ENCODE measurements around the gene TOR1AIP2.
"Not testable (repeated sequence)": the region's sequence is repeated elsewhere in the genome, so short reads cannot be mapped to it uniquely, and the experiment has no call there.

TOR1AIP2 gene

DNA sequence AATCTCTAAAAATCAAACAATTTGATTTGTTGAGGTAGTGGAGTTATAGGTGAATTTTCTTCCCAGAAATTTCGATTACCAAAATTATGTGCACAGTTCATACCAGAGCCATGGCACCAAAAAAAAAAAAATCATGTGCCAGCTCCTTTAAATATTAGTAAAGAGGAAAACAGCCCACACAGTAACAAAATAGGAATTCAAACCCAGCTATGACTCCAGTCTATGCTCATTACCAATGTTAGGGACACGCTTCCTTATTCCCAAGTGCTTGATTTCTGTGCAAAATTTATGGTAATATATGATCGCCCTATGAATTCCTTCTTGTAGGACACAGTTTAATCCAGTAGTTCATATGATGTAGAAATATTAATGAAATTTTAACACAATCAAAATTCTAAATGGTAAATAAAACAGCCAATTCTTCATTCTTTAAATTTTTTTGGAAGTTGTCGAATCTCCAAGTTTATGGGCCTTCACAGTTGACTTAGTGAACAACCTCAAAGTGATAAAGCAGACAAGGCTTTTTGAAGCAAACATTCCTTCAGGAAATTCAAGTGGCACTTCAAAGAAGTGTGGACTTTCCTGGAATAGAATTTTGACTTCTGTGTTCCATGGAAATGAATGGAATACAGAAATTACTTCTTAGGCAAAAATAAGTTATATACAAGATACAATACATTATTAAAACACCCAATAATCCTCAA is 1.9 kb downstream of the TOR1AIP2 start:
- DNase-seq (ENCODE audit: low read depth): no peak

DNA sequence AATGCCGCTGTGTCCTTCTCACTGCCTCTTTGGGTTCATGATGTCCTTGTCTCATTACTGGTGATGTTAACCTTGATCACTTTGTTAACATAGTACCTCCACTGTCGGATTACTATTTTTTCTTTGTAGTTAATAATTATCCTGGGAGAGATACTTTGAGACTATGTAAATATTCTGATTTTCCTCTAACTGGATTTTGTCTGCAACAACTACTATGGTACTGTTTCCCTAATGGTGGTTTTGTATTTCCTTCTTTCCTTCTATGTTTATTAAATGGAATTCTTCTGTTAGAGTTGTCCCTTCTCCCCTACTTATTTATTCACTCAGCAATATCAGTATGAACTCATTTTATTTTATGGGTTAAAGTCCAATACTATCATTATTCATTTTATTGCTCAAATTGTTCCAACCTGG is 4.2 kb downstream of the TOR1AIP2 start:
- no peak for DNase-seq (ENCODE audit: low read depth)

DNA sequence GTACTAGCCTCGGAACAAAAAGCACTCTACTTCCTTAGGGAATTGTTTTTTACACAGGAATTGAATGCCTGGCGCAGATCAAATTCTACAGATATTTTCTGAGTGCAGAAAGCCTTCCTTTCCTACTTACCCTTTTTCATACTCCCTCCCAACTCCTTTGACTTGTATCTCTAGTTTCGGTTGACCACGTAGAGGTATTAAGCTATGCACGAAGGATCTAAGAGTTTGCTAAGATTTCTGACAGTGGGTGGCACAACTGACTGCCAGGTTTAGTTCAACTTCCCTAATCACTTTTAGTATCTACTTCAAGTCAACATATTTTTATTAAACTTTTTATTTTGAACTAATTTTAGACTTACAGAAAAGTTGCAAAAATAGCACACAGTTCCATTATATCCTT is 5.0 kb downstream of the TOR1AIP2 start:
- no peak for DNase-seq (ENCODE audit: low read depth)

DNA sequence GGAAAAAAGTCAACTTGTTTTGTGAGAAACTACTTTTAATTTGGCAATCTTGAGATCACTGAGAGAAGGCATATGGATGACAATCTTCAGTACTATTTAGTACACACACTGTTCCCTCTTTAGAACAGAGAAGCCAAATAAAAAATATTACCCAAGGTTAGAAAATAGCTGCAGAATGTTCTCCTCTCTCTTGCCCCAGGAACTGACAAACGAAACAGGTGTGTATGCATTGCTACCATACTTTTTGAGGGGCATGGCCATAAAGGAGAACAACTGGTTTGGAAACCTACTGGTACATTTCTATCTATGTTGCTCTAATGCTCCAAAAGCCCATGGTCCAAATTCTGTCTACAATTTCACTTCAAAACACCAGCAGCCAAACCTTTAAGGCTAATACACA is 5.7 kb downstream of the TOR1AIP2 start:
- DNase-seq (ENCODE audit: low read depth): no peak

DNA sequence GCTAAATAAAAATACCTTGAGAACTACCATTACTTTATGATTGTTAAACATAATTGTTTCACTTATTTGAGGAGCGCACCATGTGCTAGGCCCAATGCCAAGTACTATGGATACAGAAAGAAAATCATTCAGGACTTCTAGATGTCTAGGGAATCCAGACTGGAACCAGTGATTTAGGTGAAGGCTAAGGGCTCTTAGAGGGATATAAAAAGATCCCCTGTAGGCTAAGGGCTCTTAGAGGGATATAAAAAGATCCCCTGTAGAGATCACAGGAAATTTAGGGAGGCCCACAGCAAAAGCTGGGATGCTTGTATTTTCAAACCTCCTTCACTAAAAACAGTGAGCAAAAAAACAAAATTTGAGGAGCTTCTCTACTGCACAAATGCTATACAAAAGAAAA is 6.7 kb downstream of the TOR1AIP2 start:
- DNase-seq (ENCODE audit: low read depth): no peak

DNA sequence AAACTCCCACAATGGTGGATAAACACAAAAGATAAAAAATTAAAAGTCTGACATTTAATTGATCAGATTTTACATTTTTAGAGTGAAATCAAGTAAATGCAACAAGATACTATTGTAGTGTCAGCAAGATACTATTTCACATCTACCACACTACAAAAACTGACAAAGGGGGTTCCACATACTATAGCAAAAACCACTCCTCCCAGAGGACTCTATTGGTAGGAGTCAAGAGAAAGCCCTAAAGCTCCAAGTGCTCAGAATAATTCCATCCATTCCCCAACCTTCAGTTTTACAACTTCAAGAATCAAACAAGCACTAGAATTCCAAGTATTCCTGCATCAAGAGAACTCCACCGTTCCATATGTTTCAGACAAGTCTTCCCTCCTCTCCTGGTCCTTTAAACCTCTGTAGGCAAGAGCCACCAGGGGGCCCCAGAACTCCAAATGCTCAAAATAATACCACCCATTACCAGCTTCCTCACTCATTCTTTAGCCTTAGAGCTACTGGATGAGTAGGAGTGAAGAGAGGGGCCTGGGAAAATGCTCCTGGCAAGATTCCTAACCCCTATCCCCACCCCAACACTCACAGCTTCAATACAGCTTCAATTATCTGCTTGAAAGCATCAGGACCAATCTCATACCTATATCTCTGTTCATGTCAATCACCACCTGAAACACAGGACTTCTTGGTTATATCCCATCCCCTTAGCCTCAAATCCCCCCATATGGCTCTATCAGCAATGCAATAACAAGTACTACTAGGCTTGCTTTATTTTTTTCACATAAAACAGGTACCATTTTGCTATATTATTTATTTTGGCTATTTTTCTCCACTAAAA is 9.9 kb downstream of the TOR1AIP2 start:
- DNase-seq (ENCODE audit: low read depth): peak; percentile 5

DNA sequence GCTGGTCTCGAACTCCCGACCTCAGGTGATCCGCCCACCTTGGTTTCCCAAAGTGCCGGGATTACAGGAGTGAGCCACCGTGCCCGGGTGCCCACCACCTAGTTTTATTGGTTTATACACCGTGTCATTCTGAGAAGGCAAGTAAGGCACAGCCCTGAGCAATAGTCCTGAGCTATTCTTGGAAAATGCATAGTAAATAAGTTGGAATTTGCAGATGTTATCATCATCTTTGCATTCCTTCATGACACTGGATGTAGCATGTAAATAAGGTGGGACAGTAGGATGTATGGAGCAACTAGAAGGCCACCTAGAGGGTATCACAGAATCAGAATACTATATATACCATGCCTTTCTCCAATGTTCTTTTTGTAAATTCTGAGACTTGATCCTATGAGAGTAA is 11.0 kb downstream of the TOR1AIP2 start:
- no peak for DNase-seq (ENCODE audit: low read depth)

DNA sequence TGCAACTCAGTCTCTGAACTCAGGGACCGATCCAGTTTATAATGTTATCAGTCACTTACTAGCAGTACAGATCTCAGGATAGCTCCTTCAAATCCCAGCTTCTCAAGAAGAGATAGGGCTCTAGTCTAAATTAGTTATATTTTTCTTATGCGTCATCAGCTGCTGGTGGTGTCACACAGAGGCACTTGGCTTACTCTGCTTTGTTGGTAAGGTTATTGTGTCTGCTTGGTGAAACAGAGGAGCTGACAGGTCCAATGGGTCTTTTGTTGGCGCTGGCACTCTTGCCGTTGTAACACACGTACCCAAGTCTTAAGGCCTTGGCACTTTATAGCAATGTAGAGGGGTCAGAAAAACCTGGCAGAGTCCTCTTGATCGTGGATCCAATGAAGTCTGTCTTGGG is 12.2 kb downstream of the TOR1AIP2 start:
- no peak for DNase-seq (ENCODE audit: low read depth)

DNA sequence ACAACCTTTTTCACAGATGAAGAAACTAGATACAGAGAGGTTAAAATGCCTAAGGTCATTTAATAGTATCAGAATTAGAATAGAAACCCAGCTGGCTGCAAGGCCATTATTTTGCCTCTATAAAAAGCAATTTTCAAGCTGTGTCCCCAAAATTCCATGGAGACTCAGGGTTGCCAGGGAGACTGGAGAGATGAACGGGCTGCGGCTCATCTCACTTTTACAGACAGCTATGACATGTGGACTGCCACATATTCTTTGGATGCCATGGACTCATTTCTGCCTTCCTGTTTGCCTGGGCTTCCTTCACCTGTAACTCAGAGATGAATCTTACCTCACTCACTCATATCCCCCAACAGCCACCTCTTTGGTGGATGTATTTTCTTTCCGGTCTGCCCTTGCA is 17.0 kb downstream of the TOR1AIP2 start:
- DNase-seq (ENCODE audit: low read depth): no peak

DNA sequence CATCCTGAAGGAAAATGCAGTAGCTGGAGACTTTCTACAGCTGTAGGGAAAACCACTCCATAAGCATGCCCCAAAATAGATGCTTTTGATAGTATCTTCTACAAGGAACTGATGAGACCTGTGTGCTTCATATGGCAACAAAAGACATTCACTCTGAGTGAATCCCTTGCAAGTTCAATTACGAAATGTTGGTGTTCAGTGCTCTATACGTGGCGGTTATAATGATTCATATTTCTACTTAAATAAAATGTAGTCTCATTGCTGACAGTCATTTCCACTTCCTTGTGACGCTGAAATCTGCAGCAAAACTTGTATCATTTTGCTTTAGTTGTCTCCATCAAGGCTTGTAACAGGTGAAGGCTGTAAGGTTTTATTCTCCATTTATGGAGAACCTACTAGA is 20.6 kb downstream of the TOR1AIP2 start:
- no peak for DNase-seq (ENCODE audit: low read depth)

DNA sequence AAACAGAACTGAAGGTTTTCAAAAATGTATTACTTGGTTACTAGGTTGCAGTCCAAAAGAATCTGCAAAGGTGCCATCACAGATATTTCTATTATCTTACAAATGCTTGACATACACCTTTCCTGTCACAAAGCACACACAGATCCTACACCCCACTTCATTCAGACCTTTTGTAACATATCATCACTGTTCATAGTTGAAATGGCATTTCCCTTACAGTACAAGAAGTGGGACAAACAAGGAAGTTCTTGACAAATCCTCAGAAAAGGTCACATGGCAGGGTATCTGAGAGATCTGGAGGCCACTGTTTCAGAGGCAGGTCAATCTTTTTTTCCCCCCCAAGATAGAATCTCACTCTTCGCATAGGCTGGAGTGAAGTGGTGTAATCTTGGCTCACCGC is 21.3 kb downstream of the TOR1AIP2 start:
- no peak for DNase-seq (ENCODE audit: low read depth)

DNA sequence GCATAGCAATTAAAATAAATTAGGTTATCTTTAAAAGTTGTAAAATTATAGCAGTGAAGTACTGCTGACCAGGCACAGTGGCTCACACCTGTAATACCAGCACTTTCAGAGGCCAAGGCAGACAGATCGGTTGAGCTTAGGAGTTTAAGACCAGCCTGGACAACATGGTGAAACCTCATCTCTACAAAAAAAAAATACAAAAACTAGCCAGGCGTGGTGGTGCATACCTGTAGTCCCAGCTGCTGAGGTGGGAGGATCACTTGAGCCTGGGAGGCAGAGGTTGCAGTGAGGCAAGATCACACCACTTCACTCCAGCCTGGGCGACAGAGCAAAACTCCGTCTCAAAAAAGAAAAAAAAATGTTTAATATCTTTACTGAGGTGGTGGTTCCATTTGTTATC is 21.8 kb downstream of the TOR1AIP2 start:
- not testable (repeated sequence) for DNase-seq (ENCODE audit: low read depth)

DNA sequence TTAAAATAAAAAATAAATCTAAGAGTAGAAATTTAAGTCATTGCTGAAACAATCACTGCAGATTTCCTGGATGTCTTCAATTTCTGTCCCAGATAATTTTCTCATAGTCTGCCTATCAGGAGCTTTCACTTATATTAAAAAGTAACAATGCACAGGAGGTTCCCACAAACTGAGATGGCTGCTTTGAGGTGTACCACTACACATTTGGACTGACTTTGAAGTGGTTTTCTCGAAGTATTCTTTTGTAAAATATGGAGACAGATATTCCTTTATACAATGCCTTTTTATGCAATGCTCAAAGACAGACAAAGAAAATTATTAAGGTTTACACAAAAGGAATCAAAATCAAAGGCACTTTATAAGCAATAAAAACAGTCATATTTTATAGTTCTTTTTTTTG is 24.5 kb downstream of the TOR1AIP2 start:
- DNase-seq (ENCODE audit: low read depth): no peak

DNA sequence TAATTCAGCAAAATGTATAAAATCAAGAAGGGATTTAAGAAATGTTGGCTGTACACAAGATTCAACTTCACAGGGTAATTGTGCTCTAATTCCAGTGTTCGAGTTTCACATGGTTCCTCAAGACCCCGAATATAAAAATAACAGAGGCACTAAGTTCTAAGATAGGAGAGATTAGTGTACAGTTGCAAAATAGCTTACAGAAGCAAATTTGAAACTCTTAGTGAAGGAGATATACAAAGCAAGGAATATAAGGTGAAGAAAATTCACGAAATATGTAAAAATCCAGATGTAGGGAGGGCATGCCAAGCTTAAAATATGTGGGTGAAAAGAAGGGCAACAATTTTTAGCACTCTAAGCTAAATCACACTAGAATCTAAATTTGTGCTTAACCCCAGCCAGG is 29.4 kb downstream of the TOR1AIP2 start:
- no peak for DNase-seq (ENCODE audit: low read depth)

DNA sequence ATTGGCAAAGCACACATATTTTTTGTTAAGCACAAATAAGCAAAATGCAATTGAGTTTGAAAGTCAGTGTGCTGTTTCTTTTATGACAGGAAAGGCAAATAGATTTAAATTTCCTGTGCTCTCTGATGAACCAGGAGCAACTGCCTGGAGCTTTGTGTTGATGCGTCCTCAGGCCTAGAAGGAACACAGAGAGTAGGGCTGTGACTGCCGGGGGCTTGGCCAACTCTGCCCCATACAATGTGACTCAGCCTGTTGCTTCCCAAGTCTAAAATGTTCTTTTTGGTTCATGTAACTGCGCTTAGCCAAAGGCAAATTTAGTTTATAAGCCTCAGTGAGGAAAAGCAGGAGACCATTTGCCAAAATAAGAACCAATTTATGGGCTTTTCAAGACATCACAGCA is 37.5 kb downstream of the TOR1AIP2 start:
- DNase-seq (ENCODE audit: low read depth): no peak

DNA sequence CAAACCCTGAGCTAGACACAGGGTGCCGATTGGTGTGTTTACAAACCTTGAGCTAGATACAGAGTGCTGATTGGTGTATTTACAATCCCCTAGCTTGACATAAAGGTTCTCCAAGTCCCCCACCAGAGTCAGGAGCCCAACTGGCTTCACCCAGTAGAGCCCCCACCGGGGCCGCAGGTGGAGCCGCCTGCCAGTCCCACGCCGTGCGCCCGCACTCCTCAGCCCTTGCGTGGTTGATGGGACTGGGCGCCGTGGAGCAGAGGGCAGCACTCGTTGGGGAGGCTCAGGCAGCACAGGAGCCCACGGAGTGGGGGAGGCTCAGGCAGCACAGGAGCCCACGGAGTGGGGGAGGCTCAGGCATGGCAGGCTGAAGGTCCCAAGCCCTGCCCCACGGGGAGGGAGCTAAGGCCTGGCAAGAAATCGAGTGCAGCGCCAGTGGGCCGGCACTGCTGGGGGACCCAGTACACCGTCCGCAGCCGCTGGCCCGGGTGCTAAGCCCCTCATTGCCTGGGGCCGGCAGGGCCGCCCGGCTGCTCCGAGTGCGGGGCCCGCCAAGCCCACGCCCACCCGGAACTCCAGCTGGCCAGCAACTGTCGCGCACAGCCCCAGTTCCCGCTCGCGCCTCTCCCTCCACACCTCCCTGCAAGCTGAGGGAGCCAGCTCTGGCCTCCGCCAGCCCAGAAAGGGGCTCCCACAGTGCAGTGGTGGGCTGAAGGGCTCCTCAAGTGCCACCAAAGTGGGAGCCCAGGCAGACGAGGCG is 40.7 kb downstream of the TOR1AIP2 start:
- DNase-seq (ENCODE audit: low read depth): not testable (repeated sequence)

DNA sequence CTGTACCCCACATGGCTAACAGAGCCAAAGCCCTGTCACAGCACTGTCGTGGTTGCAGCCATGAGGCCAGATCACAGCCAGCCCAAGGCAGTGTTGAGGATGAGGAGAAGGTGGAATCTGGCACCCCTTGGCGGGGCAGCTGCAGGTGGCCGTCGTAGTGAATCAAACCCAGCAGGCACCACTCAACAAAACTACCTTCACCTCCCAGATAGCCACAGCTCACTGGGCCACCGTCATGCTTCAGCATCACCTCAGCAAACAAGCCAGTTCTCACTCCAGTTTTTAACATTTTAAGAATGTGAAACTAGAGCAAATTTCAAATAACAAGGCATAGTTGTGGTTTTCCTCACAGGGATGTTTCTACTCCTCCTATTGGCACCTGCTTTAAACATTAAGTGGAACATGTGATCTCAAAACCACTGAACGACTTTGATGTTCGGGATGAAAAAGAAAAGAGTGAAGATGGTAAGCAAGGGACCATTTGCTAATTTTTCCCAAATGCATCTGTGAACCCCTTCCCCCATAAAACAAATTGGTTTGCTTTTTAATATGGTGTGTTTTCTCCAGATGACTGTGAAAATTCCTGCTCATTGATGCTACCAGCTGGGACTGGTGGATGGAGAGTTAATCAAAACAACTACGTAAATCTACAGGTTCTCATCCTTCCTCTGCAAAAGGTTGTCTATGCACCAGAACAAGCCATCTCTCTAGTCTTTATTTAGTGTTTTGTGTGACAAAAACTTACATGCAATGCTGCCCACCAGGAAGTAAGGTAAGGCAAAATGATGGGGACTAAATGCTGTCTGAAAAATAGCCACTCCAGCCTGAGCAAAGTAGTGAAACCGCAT is 45.5 kb downstream of the TOR1AIP2 start:
- no peak for DNase-seq (ENCODE audit: low read depth)

DNA sequence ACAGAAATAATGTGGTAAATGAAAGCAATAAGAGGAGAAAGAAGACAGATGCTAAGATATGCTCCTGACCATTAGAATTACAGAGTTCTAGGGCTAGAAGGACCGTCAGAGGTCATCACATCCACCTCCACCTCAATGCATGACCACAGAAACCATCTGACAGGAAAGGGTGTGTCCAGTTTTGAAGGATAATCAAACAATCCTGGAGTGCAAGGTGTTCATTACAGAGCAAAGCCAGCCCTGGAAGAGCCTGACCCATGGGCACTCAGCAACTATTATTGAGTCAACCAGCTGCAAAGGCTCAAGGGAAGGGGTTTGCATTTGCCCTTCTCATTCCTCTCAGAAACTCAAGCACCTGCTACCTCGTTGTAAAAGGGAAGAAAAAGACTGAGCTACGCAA is 46.4 kb downstream of the TOR1AIP2 start:
- DNase-seq (ENCODE audit: low read depth): no peak

DNA sequence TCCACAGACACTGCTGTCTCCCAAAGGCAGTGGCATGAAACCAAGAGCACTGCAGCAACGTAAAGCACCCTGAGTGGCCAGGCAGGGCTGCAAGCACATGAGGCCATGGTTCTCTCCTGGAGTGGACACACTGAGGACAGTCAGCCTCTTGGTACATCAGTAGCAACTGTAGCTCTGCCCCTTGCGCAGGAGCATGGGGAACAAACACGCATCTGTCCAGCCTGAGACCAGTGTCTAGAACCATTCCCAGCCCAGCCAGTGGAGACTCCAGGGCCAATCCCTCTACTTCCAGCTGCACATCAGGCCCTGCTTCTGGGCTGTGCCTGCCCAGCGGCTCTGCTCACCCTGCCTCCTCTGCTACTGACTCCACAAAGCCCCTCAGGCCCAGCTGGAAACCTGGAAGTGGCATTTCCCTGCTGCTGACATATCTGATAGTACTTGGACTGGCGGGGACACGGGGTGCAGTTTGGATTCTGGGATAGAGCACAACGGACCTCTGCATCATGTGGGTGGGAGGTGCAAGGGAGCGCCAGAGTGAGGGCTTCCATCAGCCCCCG is 49.0 kb downstream of the TOR1AIP2 start:
- no peak for DNase-seq (ENCODE audit: low read depth)

DNA sequence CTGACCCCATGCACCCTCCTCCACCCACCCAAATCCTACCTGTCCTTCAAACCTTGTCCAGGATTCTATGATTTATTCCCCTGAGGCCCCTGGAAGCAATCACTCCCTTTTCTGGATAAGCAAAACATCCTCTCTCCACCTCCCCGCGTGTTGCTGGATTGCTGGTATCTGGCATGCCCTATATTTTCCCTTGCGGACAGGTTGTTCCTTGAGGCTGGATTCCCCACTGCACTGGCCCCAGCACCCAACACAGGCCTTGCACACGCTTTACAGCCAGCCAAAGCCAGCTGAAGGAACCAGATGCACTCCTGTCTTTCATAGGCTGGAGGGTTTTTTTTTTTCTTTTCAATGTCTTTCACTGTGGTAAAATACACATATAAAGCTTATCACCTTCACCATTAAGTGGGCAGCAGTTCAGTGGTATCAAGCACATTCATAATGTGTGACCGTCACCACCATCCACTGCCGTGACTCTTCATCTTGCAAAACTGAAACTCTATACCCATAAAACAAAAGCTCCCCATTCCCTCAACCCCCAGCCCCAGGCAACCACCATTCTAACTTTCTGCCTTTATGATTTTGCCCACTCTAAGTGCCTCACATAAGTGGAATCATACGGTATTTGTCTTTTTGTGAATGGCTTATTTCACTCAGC is 50.9 kb downstream of the TOR1AIP2 start:
- DNase-seq (ENCODE audit: low read depth): no peak

DNA sequence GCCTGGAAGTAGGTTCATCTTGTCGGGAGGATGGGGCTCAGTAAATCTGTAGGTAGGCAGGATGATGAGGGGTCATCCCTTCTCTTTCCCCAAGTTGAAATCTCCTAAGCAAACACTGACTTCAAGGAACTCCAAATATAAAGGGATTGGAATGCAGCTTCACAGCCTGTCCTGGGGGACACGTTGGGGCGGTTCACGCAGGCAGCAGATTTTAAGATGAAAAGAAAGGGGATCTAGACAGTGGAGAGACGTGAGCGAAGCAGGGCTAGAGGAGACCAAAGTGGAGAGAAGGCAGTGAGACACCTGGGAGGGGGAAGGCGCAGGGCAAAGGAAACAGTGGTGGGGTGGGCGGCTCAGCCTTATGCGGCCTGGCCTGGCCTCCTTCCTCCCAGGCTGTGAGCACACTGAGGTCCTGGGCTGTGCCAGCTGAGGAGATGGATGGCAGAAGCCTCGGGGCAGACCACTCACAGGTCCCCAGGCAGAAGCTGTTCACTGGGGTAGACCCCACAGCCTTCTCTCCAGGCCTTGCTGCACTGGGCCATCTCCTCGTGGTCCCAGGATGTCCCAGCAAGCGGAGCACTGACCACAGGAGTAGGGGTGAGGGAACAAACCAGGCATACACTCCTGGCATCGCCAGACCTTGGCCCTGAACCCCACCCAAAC is 51.7 kb downstream of the TOR1AIP2 start:
- no peak for DNase-seq (ENCODE audit: low read depth)

All from T-helper 22 cell (primary cell).